Tibial nerve (tissue), 4 donors: ENCODE data around the gene BAAT. TPM values are rescaled to one million over a fixed set of nuclear protein-coding genes. Genes with fewer than 3 reads are reported as not detected.

Source experiments
- DNase-seq, 2 donors: peaks; one replicate each; pipeline ENCODE4 v3.0.0-alpha.2; 2019; ENCODE audit warnings: low spot score in 2 of 2
- H3K27ac ChIP-seq, 4 donors: fragments of 200-600 bp; sonication (generic) in 3 of 4; one replicate each; pipeline ENCODE4 v1.5.1; 2017 to 2019; ENCODE audit warnings: mild to moderate bottlenecking in 1 of 4
- H3K27me3 ChIP-seq, 2 donors: fragments of 200-600 bp; sonication (generic) in 1 of 2; one replicate each; pipeline versions ENCODE4 v1.5.1 to v1.6.0; 2017 to 2019
- H3K36me3 ChIP-seq, 3 donors: fragments of 200-600 bp; sonication (generic); one replicate each; pipeline ENCODE4 v1.5.1; 2018 to 2019
- H3K4me1 ChIP-seq, 4 donors: fragments of 200-600 bp; sonication (generic) in 3 of 4; one replicate each; pipeline ENCODE4 v1.5.1; 2017 to 2019
- H3K4me3 ChIP-seq, 4 donors: fragments of 200-600 bp; sonication (generic) in 3 of 4; one replicate each; pipeline ENCODE4 v1.5.1; 2017 to 2019; ENCODE audit warnings: mild to moderate bottlenecking in 1 of 4, moderate library complexity in 1 of 4
- H3K9me3 ChIP-seq, 4 donors: fragments of 200-600 bp; sonication (generic) in 3 of 4; one replicate each; pipeline ENCODE4 v1.5.1; 2017 to 2019
- EP300 ChIP-seq, 2 donors: sonication (generic); formaldehyde crosslinking; IDR thresholded peaks; one replicate each; pipeline ENCODE4 v1.6.1; 2017; ENCODE audit warnings: antibody characterized with exemption in 2 of 2, mild to moderate bottlenecking in 1 of 2
- POLR2A ChIP-seq, 2 donors: fragments of 450-650 bp; IDR thresholded peaks; one replicate each; pipeline ENCODE4 v1.6.1; 2017; ENCODE audit warnings: antibody characterized with exemption in 2 of 2, mild to moderate bottlenecking in 2 of 2, moderate library complexity in 2 of 2
- WGBS, 2 donors: methylation state at CpG; one replicate each; pipeline ENCODE4 v1.1.5; 2018; 5-methylcytosine and 5-hydroxymethylcytosine counted together
- total RNA-seq, 4 donors: library from RNA; depleted of rRNA; stranded (reverse); fragments of >200 nt; gene quantifications; one replicate each; pipeline ENCODE4 v1.1.0, GENCODE V29; 2016
- TF ChIP-seq, protein P1 (sequence below), 5 experiments: fragments of 200-600 bp in 3 of 5; fragments of 450-650 bp in 2 of 5; sonication (generic) in 3 of 5; IDR thresholded peaks; one replicate each; pipeline ENCODE4 v1.5.1; 2016 to 2019; ENCODE audit warnings: antibody characterized with exemption in 5 of 5, mild to moderate bottlenecking in 3 of 5, moderate library complexity in 2 of 5

BAAT gene
- total RNA-seq, 4 donors from 2014 or later: not detected

DNA sequence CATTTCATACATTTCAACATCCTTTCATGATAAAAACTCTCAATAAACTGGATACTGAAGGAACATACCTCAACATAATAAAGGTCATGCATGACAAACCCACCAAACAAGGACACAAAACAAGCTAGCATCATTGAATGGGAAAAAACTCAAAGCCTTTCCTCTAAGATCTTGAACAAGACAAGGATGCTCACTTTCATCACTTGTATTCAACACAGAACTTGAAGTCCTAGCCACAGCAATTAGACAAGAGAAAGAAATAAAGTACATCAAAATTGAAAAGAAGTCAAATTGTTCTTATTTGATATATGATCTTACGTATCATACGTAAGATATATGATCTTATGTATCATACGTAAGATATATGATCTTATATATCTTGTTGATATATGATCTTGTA, 8.3 kb upstream of the BAAT start:
- 99 to 100% methylated on average over 3 of the region's 3 CpGs for WGBS, 2 donors
- no peaks in the 10 kb centered on the region for H3K27me3 ChIP-seq
- H3K9me3 ChIP-seq: peaks cover 0 to 17% (median 0%) of the 10 kb centered on the region in 4 donors
- no peak for DNase-seq
- no peak for TF ChIP-seq POLR2A (IDR thresholded peaks at IDR 0.05)
- TF ChIP-seq, protein P1, sequence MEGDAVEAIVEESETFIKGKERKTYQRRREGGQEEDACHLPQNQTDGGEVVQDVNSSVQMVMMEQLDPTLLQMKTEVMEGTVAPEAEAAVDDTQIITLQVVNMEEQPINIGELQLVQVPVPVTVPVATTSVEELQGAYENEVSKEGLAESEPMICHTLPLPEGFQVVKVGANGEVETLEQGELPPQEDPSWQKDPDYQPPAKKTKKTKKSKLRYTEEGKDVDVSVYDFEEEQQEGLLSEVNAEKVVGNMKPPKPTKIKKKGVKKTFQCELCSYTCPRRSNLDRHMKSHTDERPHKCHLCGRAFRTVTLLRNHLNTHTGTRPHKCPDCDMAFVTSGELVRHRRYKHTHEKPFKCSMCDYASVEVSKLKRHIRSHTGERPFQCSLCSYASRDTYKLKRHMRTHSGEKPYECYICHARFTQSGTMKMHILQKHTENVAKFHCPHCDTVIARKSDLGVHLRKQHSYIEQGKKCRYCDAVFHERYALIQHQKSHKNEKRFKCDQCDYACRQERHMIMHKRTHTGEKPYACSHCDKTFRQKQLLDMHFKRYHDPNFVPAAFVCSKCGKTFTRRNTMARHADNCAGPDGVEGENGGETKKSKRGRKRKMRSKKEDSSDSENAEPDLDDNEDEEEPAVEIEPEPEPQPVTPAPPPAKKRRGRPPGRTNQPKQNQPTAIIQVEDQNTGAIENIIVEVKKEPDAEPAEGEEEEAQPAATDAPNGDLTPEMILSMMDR (IDR thresholded peaks at IDR 0.05): no peak
- no peak for TF ChIP-seq EP300 (IDR thresholded peaks at IDR 0.05)
- H3K27ac ChIP-seq: no peak overlapping the region
- no peak overlapping the region for H3K4me3 ChIP-seq
- H3K4me1 ChIP-seq: peaks cover 0 to 17% (median 7%) of the 10 kb centered on the region in 4 donors
- peaks cover 0 to 35% (median 0%) of the 10 kb centered on the region in 3 donors for H3K36me3 ChIP-seq

DNA sequence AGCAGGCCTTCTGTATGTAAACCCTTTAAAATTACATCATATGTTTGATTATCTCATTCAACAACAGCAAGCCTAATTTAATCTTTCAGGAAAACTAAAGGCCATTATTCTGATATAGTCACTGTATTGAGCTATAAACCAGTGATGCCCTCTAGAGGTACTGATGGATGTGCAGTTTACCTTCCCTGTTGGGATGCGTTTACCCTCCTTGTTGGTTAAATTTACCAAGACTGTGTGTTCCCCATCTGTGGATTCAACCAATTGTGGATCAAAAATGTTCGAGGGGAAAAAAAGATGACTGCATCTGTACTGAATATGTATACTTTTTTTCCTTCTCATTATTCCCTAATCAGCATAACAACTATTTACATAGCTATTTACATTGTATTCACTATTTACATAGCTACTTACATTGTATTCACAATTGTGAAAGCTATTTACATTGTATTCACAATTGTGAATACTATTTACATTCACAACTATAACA, 3.7 kb upstream of the BAAT start:
- H3K4me3 ChIP-seq: no peak overlapping the region

DNA sequence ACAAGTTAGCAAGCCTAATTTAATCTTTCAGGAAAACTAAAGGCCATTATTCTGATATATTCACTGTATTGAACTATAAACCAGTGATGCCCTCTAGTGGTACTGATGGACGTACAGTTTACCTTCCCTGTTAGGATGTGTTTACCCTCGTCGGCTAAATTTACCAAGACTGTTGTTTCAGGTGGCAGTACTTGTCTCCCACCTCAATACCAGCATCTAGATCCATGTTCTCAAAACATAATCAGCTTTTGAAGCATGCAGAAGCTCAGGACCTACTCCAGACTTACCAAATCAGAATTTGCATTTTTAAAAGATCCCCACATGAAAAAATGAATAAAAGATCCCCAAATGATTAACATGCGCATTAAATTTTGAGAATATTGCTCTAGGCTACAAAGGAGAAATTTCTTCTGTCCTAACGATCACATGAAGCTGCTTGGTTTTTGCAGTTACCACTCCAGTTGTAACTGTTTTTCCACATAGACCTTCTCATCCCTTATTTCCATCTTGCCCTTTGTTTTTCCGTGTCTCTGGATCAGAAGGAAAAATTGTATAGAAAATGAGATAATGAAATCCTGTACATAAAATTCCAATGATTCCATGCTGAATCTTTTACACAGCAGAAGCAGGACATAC, 3.2 kb upstream of the BAAT start:
- WGBS, 2 donors: 31 to 36% methylated on average over 6 of the region's 6 CpGs
- Histone ChIP-seq H3K4me3 (no peak overlapping the region), H3K27ac (no peak overlapping the region), H3K36me3 (peaks cover 0 to 33% (median 0%) of the 10 kb centered on the region in 3 donors), H3K27me3 (no peaks in the 10 kb centered on the region), H3K4me1 (peaks cover 0 to 6% (median 0%) of the 10 kb centered on the region in 4 donors), H3K9me3 (peaks cover 0 to 20% (median 2%) of the 10 kb centered on the region in 4 donors)
- no peak for DNase-seq
- TF ChIP-seq, protein P1 (IDR thresholded peaks at IDR 0.05): peak in 4 of 5 experiments; percentile 16 to 45 (median 38)
- no peak for TF ChIP-seq POLR2A (IDR thresholded peaks at IDR 0.05)

More for the DNA sequence above, 3.7 kb upstream of the BAAT start:
- peaks cover 0 to 26% (median 2%) of the 10 kb centered on the region in 4 donors for H3K9me3 ChIP-seq
- TF ChIP-seq, protein P1 (IDR thresholded peaks at IDR 0.05): peak in 1 of 5 experiments; percentile 9
- TF ChIP-seq POLR2A (IDR thresholded peaks at IDR 0.05): no peak
- H3K36me3 ChIP-seq: peaks cover 0 to 33% (median 0%) of the 10 kb centered on the region in 3 donors
- WGBS, 2 donors: 73 to 83% methylated on average over 2 of the region's 2 CpGs
- no peak for DNase-seq
- H3K4me1 ChIP-seq: peaks cover 0 to 6% (median 0%) of the 10 kb centered on the region in 4 donors
- no peaks in the 10 kb centered on the region for H3K27me3 ChIP-seq
- no peak overlapping the region for H3K27ac ChIP-seq

DNA sequence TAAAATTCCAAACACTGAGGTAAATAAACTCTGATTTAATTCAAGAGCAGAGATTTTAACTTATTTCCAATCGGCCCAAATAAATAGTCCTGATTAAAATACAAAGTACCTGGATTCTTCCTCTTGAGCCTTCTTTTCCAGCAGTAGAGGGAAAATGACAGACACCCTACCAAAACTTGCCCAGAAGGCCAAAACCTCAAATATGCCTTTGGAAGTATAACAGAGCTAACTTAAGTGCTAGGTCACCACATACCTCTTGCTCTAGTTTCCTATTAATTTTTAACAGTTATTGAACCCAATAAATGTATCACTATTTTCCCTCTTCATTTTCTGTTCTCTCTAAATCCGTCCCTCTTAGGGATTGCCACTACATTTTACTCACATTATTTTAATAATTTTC, 1.4 kb downstream of the BAAT start:
- Histone ChIP-seq H3K9me3 (peaks cover 0 to 15% (median 2%) of the 10 kb centered on the region in 4 donors), H3K36me3 (peaks cover 0 to 7% (median 0%) of the 10 kb centered on the region in 3 donors), H3K4me1 (peaks cover 0 to 6% (median 0%) of the 10 kb centered on the region in 4 donors), H3K27ac (no peak overlapping the region), H3K4me3 (no peak overlapping the region), H3K27me3 (no peaks in the 10 kb centered on the region)
- DNase-seq: no peak
- TF ChIP-seq POLR2A (IDR thresholded peaks at IDR 0.05) (no peak), EP300 (IDR thresholded peaks at IDR 0.05) (no peak)
- TF ChIP-seq, protein P1 (IDR thresholded peaks at IDR 0.05): no peak
- WGBS, 2 donors: 80% methylated on average over 2 of the region's 2 CpGs

DNA sequence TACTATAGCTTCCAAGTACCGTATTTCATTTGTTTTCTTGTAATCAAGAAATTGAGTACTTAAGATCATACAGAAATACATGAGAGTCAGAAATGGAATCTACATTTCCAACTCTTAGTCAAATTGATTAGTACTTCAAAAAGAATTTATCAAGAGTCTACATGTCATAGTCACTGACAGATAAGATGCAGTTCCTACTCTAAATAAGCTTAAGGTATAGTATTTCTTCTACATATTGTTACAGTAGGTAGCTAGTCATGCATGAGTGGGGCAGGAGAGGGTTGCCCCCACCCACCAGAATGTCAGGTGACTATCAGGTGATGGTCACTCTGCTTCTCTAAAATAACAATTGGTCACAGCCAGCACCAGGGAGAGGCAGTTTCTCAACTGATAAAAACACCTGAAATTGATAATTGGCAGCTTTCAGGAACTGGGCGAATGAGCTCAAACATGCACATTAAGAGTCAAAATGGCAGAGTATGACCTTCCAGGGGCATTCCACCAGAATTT, 2.9 kb downstream of the BAAT start:
- TF ChIP-seq POLR2A (IDR thresholded peaks at IDR 0.05) (no peak), EP300 (IDR thresholded peaks at IDR 0.05) (no peak)
- TF ChIP-seq, protein P1 (IDR thresholded peaks at IDR 0.05): no peak
- WGBS, 2 donors: 94 to 97% methylated on average over 2 of the region's 2 CpGs

More for the DNA sequence above, 2.9 kb downstream of the BAAT start:
- peaks cover 0 to 15% (median 2%) of the 10 kb centered on the region in 4 donors for H3K9me3 ChIP-seq
- no peaks in the 10 kb centered on the region for H3K4me1 ChIP-seq
- H3K4me3 ChIP-seq: no peak overlapping the region
- no peak overlapping the region for H3K27ac ChIP-seq
- H3K27me3 ChIP-seq: no peaks in the 10 kb centered on the region
- H3K36me3 ChIP-seq: peaks cover 0 to 4% (median 0%) of the 10 kb centered on the region in 3 donors
- DNase-seq: no peak
